OCI-LY3 (cell line): ENCODE results near the gene THSD7B.

Experiments used
- EZH2phosphoT487 ChIP-seq: fragments of 200-600 bp; shearing (Covaris generic); IDR thresholded peaks from 2 replicates; pipeline ENCODE4 v1.6.1; 2018; ENCODE audit warnings: antibody characterized with exemption, mixed run types, low read depth
- TF ChIP-seq, protein P1 (sequence below): fragments of 200-600, 300-600 bp; sonication (generic); IDR thresholded peaks from 2 replicates; pipeline ENCODE4 v1.5.1; 2014; ENCODE audit warnings: antibody characterized with exemption, low read length, low read depth

DNA sequence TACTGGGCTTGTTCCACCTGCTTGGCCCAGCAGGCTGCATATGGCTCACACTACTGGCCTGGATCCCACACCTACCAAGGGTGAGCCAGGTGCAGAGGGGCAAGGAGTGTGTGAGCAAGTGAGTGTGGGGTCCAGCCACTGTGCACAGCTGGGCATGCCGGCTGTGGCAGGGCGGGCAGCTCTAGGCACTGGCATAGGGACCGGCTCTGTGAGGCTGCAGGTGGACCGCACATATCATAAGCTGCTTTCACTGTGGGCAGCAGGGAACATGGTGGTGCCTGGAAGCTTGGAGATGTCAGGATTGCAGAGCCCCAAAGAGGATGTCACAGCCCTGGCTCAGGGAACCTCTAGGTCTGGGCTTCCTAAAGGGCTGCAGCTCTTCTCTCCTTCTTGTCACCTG, 154.3 kb downstream of the THSD7B start:
- TF ChIP-seq, protein P1, sequence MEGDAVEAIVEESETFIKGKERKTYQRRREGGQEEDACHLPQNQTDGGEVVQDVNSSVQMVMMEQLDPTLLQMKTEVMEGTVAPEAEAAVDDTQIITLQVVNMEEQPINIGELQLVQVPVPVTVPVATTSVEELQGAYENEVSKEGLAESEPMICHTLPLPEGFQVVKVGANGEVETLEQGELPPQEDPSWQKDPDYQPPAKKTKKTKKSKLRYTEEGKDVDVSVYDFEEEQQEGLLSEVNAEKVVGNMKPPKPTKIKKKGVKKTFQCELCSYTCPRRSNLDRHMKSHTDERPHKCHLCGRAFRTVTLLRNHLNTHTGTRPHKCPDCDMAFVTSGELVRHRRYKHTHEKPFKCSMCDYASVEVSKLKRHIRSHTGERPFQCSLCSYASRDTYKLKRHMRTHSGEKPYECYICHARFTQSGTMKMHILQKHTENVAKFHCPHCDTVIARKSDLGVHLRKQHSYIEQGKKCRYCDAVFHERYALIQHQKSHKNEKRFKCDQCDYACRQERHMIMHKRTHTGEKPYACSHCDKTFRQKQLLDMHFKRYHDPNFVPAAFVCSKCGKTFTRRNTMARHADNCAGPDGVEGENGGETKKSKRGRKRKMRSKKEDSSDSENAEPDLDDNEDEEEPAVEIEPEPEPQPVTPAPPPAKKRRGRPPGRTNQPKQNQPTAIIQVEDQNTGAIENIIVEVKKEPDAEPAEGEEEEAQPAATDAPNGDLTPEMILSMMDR, result no peak
- TF ChIP-seq EZH2phosphoT487, result no peak
